Putamen (tissue), 1 donor: ENCODE results near the gene GOLT1A.

Experiments used
- DNase-seq: peaks from one replicate; pipeline ENCODE4 v3.0.0-alpha.2; 2016; ENCODE audit warnings: low spot score

Gene GOLT1A

GRCh38 chr1:204154568-204155255 is 59.1 kb downstream of the GOLT1A start:
- DNase-seq: no peak

GRCh38 chr1:204153667-204154066 is 60.1 kb downstream of the GOLT1A start:
- no peak for DNase-seq

GRCh38 chr1:204152310-204153044 is 61.3 kb downstream of the GOLT1A start:
- no peak for DNase-seq

- no peak for DNase-seq
Observed at GRCh38 chr1:204151552-204152309, 62.1 kb downstream of the GOLT1A start, which contains the start of gene ETNK2. Gene ETNK2, minus strand, starts transcription at chr1:204152044. Its CDS starts 192 bp downstream, at chr1:204151852.

GRCh38 chr1:204150702-204151551 is 62.9 kb downstream of the GOLT1A start:
- no peak for DNase-seq

GRCh38 chr1:204149635-204150565 is 63.9 kb downstream of the GOLT1A start:
- DNase-seq: no peak

GRCh38 chr1:204149107-204149506 is 64.7 kb downstream of the GOLT1A start:
- no peak for DNase-seq
